Esophagus squamous epithelium (tissue), 4 donors: ENCODE results near the gene CECR2.

Experiments
- POLR2A ChIP-seq, 4 donors: fragments of 450-650 bp; IDR thresholded peaks; one replicate each; pipeline ENCODE4 v1.6.1; 2017; ENCODE audit warnings: antibody characterized with exemption in 4 of 4, mild to moderate bottlenecking in 4 of 4, moderate library complexity in 3 of 4
- TF ChIP-seq, protein P1 (sequence below), 6 experiments: fragments of 450-650 bp in 4 of 6; fragments of 200-600 bp in 2 of 6; sonication (generic) in 2 of 6; IDR thresholded peaks; one replicate each; pipeline ENCODE4 v1.5.1; 2016 to 2019; ENCODE audit warnings: antibody characterized with exemption in 6 of 6, mild to moderate bottlenecking in 4 of 6, moderate library complexity in 4 of 6

GRCh38 chr22:17384612-17385330 is 15.5 kb downstream of the CECR2 start:
- TF ChIP-seq, protein P1, sequence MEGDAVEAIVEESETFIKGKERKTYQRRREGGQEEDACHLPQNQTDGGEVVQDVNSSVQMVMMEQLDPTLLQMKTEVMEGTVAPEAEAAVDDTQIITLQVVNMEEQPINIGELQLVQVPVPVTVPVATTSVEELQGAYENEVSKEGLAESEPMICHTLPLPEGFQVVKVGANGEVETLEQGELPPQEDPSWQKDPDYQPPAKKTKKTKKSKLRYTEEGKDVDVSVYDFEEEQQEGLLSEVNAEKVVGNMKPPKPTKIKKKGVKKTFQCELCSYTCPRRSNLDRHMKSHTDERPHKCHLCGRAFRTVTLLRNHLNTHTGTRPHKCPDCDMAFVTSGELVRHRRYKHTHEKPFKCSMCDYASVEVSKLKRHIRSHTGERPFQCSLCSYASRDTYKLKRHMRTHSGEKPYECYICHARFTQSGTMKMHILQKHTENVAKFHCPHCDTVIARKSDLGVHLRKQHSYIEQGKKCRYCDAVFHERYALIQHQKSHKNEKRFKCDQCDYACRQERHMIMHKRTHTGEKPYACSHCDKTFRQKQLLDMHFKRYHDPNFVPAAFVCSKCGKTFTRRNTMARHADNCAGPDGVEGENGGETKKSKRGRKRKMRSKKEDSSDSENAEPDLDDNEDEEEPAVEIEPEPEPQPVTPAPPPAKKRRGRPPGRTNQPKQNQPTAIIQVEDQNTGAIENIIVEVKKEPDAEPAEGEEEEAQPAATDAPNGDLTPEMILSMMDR (IDR thresholded peaks at IDR 0.05), result no peak
- no peak for TF ChIP-seq POLR2A (IDR thresholded peaks at IDR 0.05)
